HepG2 (cell line): Measurements from ENCODE around the gene SYNE2.

Experiments used
- BHLHE40 ChIP-seq: IDR thresholded peaks from 2 replicates; pipeline ENCODE4 v1.6.1; 2011; ENCODE audit warnings: low read length, improper control_type of control experiment
- CTCF ChIP-seq: sonication (generic); formaldehyde crosslinking; IDR thresholded peaks from 2 replicates; pipeline ENCODE4 v1.5.0; 2020; ENCODE audit warnings: mild to moderate bottlenecking, missing genetic modification reagents, moderate library complexity
- EP300 ChIP-seq, 3 experiments: sonication (generic) in 1 of 3; formaldehyde crosslinking in 1 of 3; IDR thresholded peaks; 2 replicates each; pipeline versions ENCODE4 v1.5.1 to v1.6.1; 2011 to 2020; ENCODE audit warnings: low read depth in 2 of 3, low read length in 2 of 3, borderline replicate concordance in 1 of 3, improper control_type of control experiment in 1 of 3, mild to moderate bottlenecking in 1 of 3, missing genetic modification reagents in 1 of 3, moderate library complexity in 1 of 3
- MEF2D ChIP-seq: sonication (generic); formaldehyde crosslinking; IDR thresholded peaks from 2 replicates; pipeline ENCODE4 v1.5.1; 2020; ENCODE audit warnings: mild to moderate bottlenecking, missing genetic modification reagents
- NFIC ChIP-seq: IDR thresholded peaks from 2 replicates; pipeline ENCODE4 v1.6.1; 2012; ENCODE audit warnings: mild to moderate bottlenecking, low read length, inconsistent platforms
- SP4 ChIP-seq: sonication (generic); formaldehyde crosslinking; IDR thresholded peaks from 2 replicates; pipeline ENCODE4 v1.8.1; 2023; ENCODE audit warnings: mild to moderate bottlenecking, missing genetic modification reagents
- TCF7L2 ChIP-seq: IDR thresholded peaks from 2 replicates; pipeline ENCODE4 v1.6.1; 2011; ENCODE audit warnings: mild to moderate bottlenecking, low read depth, low read length, moderate library complexity
- ZC3H4 ChIP-seq: sonication (generic); formaldehyde crosslinking; IDR thresholded peaks from 2 replicates; pipeline ENCODE4 v1.4.0; 2020; ENCODE audit warnings: missing genetic modification reagents, borderline replicate concordance
- ZNF737 ChIP-seq: sonication (generic); formaldehyde crosslinking; IDR thresholded peaks from 2 replicates; pipeline ENCODE4 v1.5.0; 2020; ENCODE audit warnings: missing genetic modification reagents, mild to moderate bottlenecking, borderline replicate concordance

GRCh38 chr14:64185184-64185583, 332.4 kb downstream of the SYNE2 start:
- no peak for TF ChIP-seq BHLHE40
- no peak for TF ChIP-seq EP300 (IDR thresholded peaks at IDR 0.05; ENCODE audit: low read depth in 2 of 2, low read length in 2 of 2)
- TF ChIP-seq EP300 (CRISPR knock-in tag; IDR thresholded peaks at IDR 0.05; ENCODE audit: borderline replicate concordance): no peak
- no peak for TF ChIP-seq MEF2D (CRISPR knock-in tag)
- TF ChIP-seq TCF7L2: no peak
- TF ChIP-seq NFIC: no peak
- TF ChIP-seq ZNF737 (CRISPR knock-in tag): no peak
- TF ChIP-seq ZC3H4 (CRISPR knock-in tag): no peak
- TF ChIP-seq CTCF (CRISPR knock-in tag): no peak
- TF ChIP-seq SP4 (CRISPR knock-in tag): no peak
